Activated CD8-positive, alpha-beta T cell treated with anti-CD3 and anti-CD28 coated beads, Interleukin-2, amount 10 ng/mL, durations not matched to agents 7 days and 5 days (primary cell): ENCODE measurements around the gene ENTPD6. TPM values are rescaled to one million over a fixed set of nuclear protein-coding genes. Genes with fewer than 3 reads are reported as not detected.

ENCODE experiments used
- ATAC-seq: fragments of 150-1000 bp; cut with Tn5 transposase; one replicate; pipeline ENCODE4 v1.10.0; 2021; ENCODE audit warnings: moderate library complexity
- CTCF ChIA-PET: fragments of 350-600 bp; sonication (Branson Sonifier 250); formaldehyde crosslinking; loops from one replicate; lab custom pipeline; 2021; ENCODE audit warnings: antibody characterized with exemption; lab: Charles Lee
- POLR2A ChIA-PET: fragments of 350-600 bp; sonication (Branson Sonifier 250); formaldehyde crosslinking; loops from one replicate; lab custom pipeline; 2021; ENCODE audit warnings: antibody characterized with exemption; lab: Charles Lee
- DNase-seq: peaks from one replicate; pipeline ENCODE4 v3.0.0-alpha.2; 2020
- H3K27ac Mint-ChIP-seq: one replicate; pipeline ENCODE4 v1.8.0; 2021; ENCODE audit warnings: mild to moderate bottlenecking, mixed read lengths
- H3K27me3 Mint-ChIP-seq: one replicate; pipeline ENCODE4 v1.8.0; 2021; ENCODE audit warnings: low read depth, mixed read lengths
- H3K36me3 Mint-ChIP-seq: one replicate; pipeline ENCODE4 v1.8.0; 2021; ENCODE audit warnings: low read depth, mixed read lengths
- H3K4me1 Mint-ChIP-seq: one replicate; pipeline ENCODE4 v1.8.0; 2021; ENCODE audit warnings: low read depth, mixed read lengths
- H3K4me3 Mint-ChIP-seq: one replicate; pipeline ENCODE4 v1.8.0; 2021; ENCODE audit warnings: mild to moderate bottlenecking, mixed read lengths
- H3K9me3 Mint-ChIP-seq: one replicate; pipeline ENCODE4 v1.8.0; 2022; ENCODE audit warnings: mixed read lengths; ENCODE audit not compliant: insufficient read depth
- total RNA-seq, 2 experiments: library from RNA; stranded (reverse); gene quantifications; one replicate each; pipeline ENCODE4 v1.2.3, GENCODE V29; 2021

Gene ENTPD6
- total RNA-seq, 2 experiments from 2014 or later = 31.9 TPM

DNA sequence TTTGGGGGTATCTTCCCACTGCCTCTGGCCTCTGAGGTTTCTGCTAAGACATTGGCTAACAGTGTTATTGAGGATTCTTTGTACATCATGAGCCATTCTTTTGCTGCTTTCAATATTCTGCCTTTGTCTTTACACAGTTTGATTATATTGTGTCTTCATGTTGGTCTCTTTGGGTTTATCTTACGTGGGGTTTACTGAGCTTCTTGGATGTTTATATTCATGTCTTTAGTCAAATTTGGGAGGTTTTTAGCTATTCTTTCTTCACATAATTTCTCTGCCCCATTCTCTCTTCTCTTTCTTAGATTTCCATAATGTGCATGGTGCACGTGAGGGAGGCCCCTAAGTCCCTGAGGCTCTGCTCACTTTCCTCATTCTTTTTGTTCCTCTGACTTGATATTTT, 7.6 kb downstream of the ENTPD6 start:
- Mint-ChIP-seq H3K9me3 (no peaks in the 10 kb centered on the region), H3K27ac (no peak overlapping the region), H3K4me3 (no peak overlapping the region), H3K36me3 (peaks cover 2% of the 10 kb centered on the region), H3K4me1 (peaks cover 5% of the 10 kb centered on the region), H3K27me3 (no peaks in the 10 kb centered on the region)
- ChIA-PET POLR2A (no interaction called here), CTCF (no interaction called here)
- DNase-seq (no peak), ATAC-seq (no peak)

DNA sequence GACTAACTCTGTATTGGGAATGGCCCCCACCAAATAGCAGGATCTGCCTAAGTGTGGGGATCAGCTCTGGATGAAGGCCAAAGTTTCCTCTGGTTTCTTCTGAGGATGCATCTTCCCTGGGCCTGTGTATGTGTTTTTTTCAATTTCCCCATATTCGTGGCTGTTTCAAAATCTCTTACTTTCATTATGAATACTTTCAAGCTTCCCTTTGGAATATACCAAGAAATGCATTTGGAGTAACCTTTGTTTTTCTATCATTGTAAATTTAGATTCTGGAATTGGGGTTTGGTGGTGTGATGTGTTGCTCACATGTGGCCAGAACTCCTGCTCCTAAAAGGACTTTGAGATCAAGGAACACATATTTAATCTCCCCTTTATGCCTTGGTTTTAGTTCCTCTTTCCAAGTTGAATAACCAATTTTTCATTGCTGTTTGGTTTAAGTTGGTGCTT, 8.4 kb downstream of the ENTPD6 start:
- Mint-ChIP-seq H3K4me1 (peaks cover 5% of the 10 kb centered on the region), H3K27ac (no peak overlapping the region), H3K36me3 (peaks cover 2% of the 10 kb centered on the region), H3K9me3 (no peaks in the 10 kb centered on the region), H3K4me3 (no peak overlapping the region), H3K27me3 (no peaks in the 10 kb centered on the region)
- POLR2A ChIA-PET = no interaction called here
- ATAC-seq = no peak
- DNase-seq = no peak
- CTCF ChIA-PET = no interaction called here

DNA sequence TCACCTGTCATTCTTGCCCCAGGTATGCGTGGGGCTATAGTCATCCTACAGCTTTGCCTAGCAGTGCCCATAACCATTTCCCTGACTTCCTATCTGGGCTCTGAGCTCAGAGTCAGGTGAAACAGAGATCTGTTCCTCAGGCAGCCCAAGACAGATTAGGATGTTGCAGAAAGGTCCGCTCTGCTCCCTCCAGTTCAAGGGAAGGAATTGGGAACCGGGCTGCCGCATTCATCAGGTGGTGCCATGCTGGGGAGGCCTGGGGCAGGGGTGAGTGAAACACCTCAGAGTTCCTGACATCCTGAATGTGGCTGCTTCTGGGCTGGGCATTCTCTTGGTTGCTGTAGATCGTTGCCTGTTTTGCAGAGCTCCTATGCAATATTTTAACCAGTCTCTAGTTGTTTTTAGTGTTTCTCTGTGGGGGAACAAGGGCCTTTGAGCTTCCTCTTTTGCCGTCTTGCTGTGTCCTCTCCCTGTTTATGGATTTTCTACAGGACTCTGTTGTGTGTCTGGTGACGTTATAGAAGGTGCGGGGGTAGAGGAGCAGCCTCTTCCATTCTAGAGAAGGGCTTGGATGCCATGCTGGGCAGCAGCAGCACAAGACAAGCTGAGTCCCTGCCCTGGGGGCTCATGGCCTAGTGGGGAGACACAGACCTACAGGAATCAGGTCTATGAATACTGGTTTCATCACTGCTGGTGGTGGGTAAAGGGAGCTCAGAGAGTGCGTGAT, 9.2 kb downstream of the ENTPD6 start:
- ATAC-seq (no peak), DNase-seq (no peak)
- H3K36me3 Mint-ChIP-seq = peaks cover 2% of the 10 kb centered on the region
- H3K4me3 Mint-ChIP-seq = no peak overlapping the region
- H3K9me3 Mint-ChIP-seq = no peaks in the 10 kb centered on the region
- H3K27me3 Mint-ChIP-seq = no peaks in the 10 kb centered on the region
- POLR2A ChIA-PET = no interaction called here
- peaks cover 5% of the 10 kb centered on the region for H3K4me1 Mint-ChIP-seq
- CTCF ChIA-PET = no interaction called here
- H3K27ac Mint-ChIP-seq = no peak overlapping the region

DNA sequence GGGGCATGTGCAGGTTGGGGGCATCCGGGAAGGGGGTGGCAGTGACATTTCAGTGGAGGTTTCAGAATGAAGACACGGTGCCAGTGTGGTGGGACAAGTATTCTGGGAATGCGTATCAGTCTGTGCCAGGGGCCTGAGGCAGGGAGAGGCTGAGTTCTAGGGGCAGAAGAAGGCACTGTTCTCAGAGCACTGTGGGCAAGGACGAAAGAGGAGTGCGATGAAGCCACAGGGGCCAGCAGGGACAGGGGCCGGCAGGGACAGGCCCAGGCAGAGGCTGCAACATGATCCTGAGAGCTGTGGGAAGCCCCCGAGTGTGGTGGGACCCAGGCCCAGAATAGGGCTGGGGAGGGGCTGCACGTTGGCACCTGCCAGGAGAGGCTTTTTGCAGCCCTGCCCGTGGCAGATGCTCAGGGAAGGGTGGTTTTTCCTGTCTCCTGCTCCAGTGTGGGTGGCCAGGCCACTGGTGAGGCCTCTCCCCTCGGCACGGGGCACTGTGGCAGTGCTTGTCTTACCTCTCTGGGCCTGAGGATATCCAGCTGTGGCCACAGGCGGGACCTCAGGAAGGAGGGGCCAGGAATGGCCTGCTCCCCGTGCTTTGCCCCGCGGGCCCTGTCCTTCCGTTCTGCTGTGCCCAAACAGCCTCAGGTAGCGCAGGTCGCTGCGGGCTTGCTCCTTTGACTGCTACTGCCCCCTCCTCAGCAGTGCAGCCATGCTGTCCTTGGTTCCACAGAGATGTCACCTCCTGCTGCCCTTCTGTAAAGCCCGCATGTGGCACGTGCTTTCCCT, 10.0 kb downstream of the ENTPD6 start:
- H3K4me1 Mint-ChIP-seq = peaks cover 5% of the 10 kb centered on the region
- H3K4me3 Mint-ChIP-seq = no peak overlapping the region
- no peak overlapping the region for H3K27ac Mint-ChIP-seq
- no peak for ATAC-seq
- no peaks in the 10 kb centered on the region for H3K9me3 Mint-ChIP-seq
- DNase-seq = no peak
- H3K27me3 Mint-ChIP-seq = no peaks in the 10 kb centered on the region
- H3K36me3 Mint-ChIP-seq = peaks cover 2% of the 10 kb centered on the region
- POLR2A ChIA-PET = no interaction called here
- CTCF ChIA-PET = no interaction called here

DNA sequence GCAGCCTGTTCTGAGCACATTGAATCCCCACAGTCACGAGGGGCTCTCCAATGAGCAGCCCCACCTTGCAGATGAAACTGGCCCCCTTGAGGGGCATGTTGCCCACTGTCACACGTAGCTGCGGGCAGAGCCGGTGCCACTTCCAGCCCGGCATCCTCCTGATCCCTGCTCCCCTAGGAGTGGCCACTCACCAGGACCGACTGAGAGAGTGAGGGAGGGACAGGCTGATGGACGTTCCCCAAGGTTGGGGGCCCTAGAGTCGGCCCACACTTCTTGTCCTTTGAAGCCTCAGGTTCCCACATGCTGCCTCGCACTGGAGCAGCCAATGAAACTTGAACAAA, 10.5 kb downstream of the ENTPD6 start:
- H3K27ac Mint-ChIP-seq = no peak overlapping the region
- H3K4me3 Mint-ChIP-seq = no peak overlapping the region
- ChIA-PET CTCF (no interaction called here), POLR2A (no interaction called here)
- peaks cover 2% of the 10 kb centered on the region for H3K36me3 Mint-ChIP-seq
- no peaks in the 10 kb centered on the region for H3K27me3 Mint-ChIP-seq
- DNase-seq (no peak), ATAC-seq (no peak)
- H3K9me3 Mint-ChIP-seq = no peaks in the 10 kb centered on the region
- peaks cover 5% of the 10 kb centered on the region for H3K4me1 Mint-ChIP-seq

DNA sequence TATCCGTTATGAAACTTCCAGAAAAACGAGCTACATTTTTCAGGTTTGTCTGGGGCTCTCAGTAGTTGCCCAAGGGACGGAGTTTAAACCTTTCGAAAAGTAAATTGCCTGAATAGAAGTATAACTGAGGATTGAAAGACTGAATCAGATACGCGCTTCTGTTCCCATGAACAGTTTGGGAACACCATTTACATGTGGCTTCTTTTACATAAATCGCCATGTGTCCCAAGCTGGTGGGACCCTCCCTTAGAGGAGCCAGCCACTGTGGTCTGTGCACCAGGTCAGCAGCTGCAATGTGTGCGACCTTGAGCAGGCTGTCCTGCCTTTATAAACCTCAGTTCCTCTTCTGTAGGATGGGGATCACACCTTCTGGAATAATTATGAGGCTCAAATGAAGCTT, 11.0 kb downstream of the ENTPD6 start:
- Mint-ChIP-seq H3K27ac (no peak overlapping the region), H3K27me3 (no peaks in the 10 kb centered on the region), H3K4me1 (peaks cover 5% of the 10 kb centered on the region), H3K4me3 (no peak overlapping the region), H3K9me3 (no peaks in the 10 kb centered on the region), H3K36me3 (peaks cover 2% of the 10 kb centered on the region)
- ChIA-PET CTCF (no interaction called here), POLR2A (interaction anchor here (1.0 kb wide), 1 partner anchor 44 kb away, joined by 3 read pairs; no protein-coding TSS in a partner anchor)
- ATAC-seq (no peak), DNase-seq (no peak)

DNA sequence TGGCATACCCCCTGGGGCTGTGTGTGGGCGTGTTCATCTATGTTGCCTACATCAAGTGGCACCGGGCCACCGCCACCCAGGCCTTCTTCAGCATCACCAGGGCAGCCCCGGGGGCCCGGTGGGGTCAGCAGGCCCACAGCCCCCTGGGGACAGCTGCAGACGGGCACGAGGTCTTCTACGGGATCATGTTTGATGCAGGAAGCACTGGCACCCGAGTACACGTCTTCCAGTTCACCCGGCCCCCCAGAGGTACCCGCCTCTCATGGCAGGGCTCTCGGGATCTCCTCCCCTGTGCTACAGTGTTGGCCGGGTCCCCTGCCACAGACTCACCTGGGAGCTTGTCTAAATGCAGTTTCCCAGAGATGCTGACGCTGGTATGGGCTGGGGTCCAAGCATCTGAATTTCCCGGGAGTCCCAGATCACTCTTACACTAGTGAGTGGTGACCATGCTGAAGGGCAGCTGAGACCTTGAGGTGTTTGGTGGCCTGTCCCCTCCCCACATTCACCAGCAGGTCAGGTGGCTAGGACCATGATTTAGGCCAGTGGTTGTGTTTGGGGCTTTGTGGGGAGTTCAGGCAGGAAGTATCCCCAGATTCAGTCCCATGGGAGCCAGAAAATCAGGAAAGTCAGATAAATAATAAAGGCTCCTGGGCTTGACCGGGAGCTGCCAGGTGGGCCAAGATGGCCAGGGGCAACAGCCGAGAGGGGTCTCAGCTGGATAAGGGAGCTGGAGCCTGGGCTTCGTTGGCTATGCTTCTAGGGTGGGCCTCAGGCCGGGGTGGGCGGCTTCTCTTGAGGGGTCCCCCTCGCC, 11.8 kb downstream of the ENTPD6 start:
- POLR2A ChIA-PET = interaction anchor here (1.0 kb wide), 1 partner anchor 43 kb away, joined by 3 read pairs; no protein-coding TSS in a partner anchor
- Mint-ChIP-seq H3K27ac (no peak overlapping the region), H3K27me3 (no peaks in the 10 kb centered on the region), H3K36me3 (peaks cover 7% of the 10 kb centered on the region), H3K9me3 (no peaks in the 10 kb centered on the region), H3K4me3 (no peak overlapping the region), H3K4me1 (peaks cover 5% of the 10 kb centered on the region)
- CTCF ChIA-PET = no interaction called here
- no peak for ATAC-seq
- DNase-seq = no peak

DNA sequence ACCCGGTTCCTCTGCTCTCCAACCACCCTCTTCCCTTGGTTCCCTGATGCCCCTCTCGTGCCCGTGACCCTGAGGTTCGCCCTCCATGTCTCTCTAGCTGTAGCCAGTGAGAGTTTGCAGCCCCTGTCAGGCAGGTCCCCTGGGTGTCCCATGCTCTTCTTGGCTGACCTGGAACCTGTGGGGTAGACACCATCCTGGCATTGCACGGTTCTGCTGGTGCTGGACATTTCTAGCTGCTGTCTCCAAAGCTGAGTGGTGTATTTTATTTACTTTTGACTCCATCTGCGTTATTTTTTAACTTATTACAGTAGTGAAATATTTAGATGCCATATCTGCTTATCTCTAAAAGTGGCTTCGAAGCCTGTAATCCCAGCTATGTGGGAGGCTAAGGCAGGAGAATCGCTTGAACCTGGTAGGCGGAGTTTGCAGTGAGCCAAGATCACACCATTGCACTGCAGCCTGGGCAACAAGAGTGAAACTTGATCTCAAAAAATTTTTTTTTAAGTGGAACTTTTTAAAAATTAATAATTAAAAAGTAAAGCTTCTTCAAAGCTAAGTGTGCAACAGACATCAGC, 12.5 kb downstream of the ENTPD6 start:
- Mint-ChIP-seq H3K27ac (no peak overlapping the region), H3K27me3 (no peaks in the 10 kb centered on the region), H3K36me3 (peaks cover 5% of the 10 kb centered on the region), H3K9me3 (no peaks in the 10 kb centered on the region), H3K4me1 (peaks cover 5% of the 10 kb centered on the region), H3K4me3 (no peak overlapping the region)
- POLR2A ChIA-PET = no interaction called here
- no peak for ATAC-seq
- CTCF ChIA-PET = no interaction called here
- no peak for DNase-seq

DNA sequence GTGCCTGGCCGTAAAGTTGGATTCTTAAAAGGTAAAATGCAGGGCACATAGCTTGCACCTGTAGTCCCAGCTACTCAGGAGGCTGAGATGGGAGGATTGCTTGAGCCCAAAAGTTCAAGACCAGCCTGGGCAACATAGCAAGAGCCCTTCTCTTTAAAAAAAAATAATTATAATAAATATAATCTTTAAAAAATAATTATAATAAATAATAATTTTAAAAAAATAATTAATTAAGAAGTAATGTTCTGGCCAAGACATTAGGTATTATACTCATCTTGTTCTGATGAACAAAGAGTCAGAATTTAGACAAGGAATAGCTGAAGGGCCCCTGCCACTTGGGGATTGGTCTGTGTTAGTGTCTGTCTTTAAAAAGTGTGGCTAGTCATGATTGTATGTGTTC, 13.9 kb downstream of the ENTPD6 start:
- Mint-ChIP-seq H3K4me1 (peaks cover 3% of the 10 kb centered on the region), H3K27ac (no peak overlapping the region), H3K4me3 (no peak overlapping the region), H3K9me3 (no peaks in the 10 kb centered on the region), H3K27me3 (no peaks in the 10 kb centered on the region), H3K36me3 (peaks cover 5% of the 10 kb centered on the region)
- ATAC-seq (no peak), DNase-seq (no peak)
- ChIA-PET CTCF (no interaction called here), POLR2A (no interaction called here)

DNA sequence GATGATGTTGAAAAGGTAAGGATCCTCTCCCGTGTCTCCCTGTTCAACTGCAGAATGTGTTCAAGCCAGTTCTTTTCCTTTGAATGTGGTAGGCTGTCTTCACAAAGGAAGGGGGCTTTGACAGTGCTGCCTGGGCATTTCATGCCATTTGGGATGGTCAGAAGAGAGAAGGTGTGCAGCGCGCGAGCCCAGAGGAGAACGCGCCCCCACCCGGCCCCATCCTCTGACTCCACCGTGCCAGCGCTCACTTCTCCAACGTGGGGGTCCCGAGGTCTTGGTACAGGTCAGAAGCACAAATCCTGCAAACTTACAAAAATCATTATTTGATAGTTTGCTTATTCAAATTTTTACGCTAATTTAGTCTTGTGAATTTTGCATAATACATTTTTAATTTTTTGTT, 14.4 kb downstream of the ENTPD6 start:
- H3K4me1 Mint-ChIP-seq = peaks cover 3% of the 10 kb centered on the region
- no peaks in the 10 kb centered on the region for H3K27me3 Mint-ChIP-seq
- H3K27ac Mint-ChIP-seq = no peak overlapping the region

DNA sequence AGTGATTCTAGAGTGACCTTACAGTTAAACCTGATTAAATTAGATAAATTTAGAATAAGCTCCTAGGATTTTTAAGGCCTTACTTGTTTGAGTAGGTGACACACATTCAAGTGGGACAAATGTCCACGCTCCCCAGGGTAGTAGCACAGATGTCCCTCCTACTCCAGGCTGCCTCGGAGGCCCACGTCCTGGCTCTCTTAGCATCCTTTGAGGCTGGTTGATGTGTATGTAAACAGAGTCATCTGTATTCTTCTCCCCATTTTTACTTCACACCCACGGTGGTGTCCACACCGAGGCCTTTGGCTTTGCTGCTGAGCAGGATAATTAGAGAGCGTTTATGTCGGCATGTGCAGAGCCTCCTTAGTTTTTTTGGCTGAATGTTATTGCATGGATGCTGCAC, 15.8 kb downstream of the ENTPD6 start:
- no peaks in the 10 kb centered on the region for H3K9me3 Mint-ChIP-seq
- peaks cover 5% of the 10 kb centered on the region for H3K36me3 Mint-ChIP-seq
- H3K27me3 Mint-ChIP-seq = no peaks in the 10 kb centered on the region
- POLR2A ChIA-PET = interaction anchor here (0.6 kb wide), 1 partner anchor 115 kb away, joined by 3 read pairs; no protein-coding TSS in a partner anchor
- no peaks in the 10 kb centered on the region for H3K4me1 Mint-ChIP-seq
- no peak overlapping the region for H3K4me3 Mint-ChIP-seq
- ATAC-seq = no peak
- CTCF ChIA-PET = interaction anchor here (1.1 kb wide), 1 partner anchor 188 kb away, joined by 3 read pairs; no protein-coding TSS in a partner anchor
- no peak for DNase-seq
- no peak overlapping the region for H3K27ac Mint-ChIP-seq

More for the DNA sequence above, 14.4 kb downstream of the ENTPD6 start:
- no peak overlapping the region for H3K4me3 Mint-ChIP-seq
- no peak for DNase-seq
- H3K9me3 Mint-ChIP-seq = no peaks in the 10 kb centered on the region
- ChIA-PET POLR2A (interaction anchor here (0.6 kb wide), 1 partner anchor 953 kb away, joined by 3 read pairs; no protein-coding TSS in a partner anchor), CTCF (no interaction called here)
- no peak for ATAC-seq
- peaks cover 5% of the 10 kb centered on the region for H3K36me3 Mint-ChIP-seq
